Psoas muscle (tissue), 8 donors: ENCODE data around the gene PRDX2. TPM values are rescaled to one million over a fixed set of nuclear protein-coding genes. Genes with fewer than 3 reads are reported as not detected.
A peak's percentile ranks its signal among the peaks of the same experiment; 100 is the strongest.

Experiments
- ATAC-seq, 4 donors: fragments of 200-7000 bp; cut with Tn5 transposase; one replicate each; pipeline ENCODE4 v1.9.1; 2020; ENCODE audit warnings: moderate library complexity in 3 of 4, mild to moderate bottlenecking in 2 of 4
- DNase-seq, 2 donors: peaks; one replicate each; pipeline ENCODE4 v3.0.0-alpha.2; 2020
- H3K27ac ChIP-seq: fragments of 200-600 bp; one replicate; pipeline ENCODE4 v1.8.0; 2022
- H3K27me3 ChIP-seq, 3 donors: fragments of 200-600 bp in 1 of 3; one replicate each; pipeline versions ENCODE4 v1.6.1 to v1.8.0; 2013 to 2022; ENCODE audit warnings: low read length in 2 of 3, mild to moderate bottlenecking in 2 of 3, moderate library complexity in 1 of 3; ENCODE audit not compliant: insufficient read depth in 3 of 3
- H3K36me3 ChIP-seq, 2 donors: fragments of 200-600 bp in 1 of 2; one replicate each; pipeline versions ENCODE4 v1.6.1 to v1.8.0; 2013 to 2022; ENCODE audit warnings: low read depth in 1 of 2, mild to moderate bottlenecking in 1 of 2, moderate library complexity in 1 of 2; ENCODE audit not compliant: insufficient read depth in 1 of 2
- H3K4me1 ChIP-seq: fragments of 200-600 bp; one replicate; pipeline ENCODE4 v1.8.0; 2022
- H3K4me3 ChIP-seq: fragments of 200-600 bp; one replicate; pipeline ENCODE4 v1.8.0; 2022; ENCODE audit warnings: mild to moderate bottlenecking
- H3K9me3 ChIP-seq: fragments of 200-600 bp; one replicate; pipeline ENCODE4 v1.8.0; 2022
- CTCF ChIP-seq: fragments of 200-600 bp; IDR thresholded peaks from one replicate; pipeline ENCODE4 v1.8.0; 2022; ENCODE audit warnings: antibody characterized with exemption
- WGBS, 3 donors: extraction: QIAGEN DNeasy Blood & Tissue Kit; methylation state at CpG; one replicate each; pipeline versions ENCODE4 v1.1.6 to v1.1.7; 2013; 5-methylcytosine and 5-hydroxymethylcytosine counted together
- intact Hi-C, 2 donors: fragments of 100-400 bp; cut with DNase I; formaldehyde crosslinking; loops; one replicate each; pipeline versions ENCODE4 v1.11.0 to v1.14.2; 2022
- polyA plus RNA-seq, 3 donors: library from polyadenylated mRNA; stranded (reverse); fragments of 200-250 nt; gene quantifications; one replicate each; pipeline ENCODE4 v1.2.3, GENCODE V29; 2013
- total RNA-seq, 4 donors: library from RNA; stranded (reverse); fragmentation: NEBNext Ultra II Directional in 2 of 4; extraction: Animal tissue kit (Norgen Biotek cat#: 25700) in 2 of 4; gene quantifications; one replicate each; pipeline versions ENCODE4 v1.2.1 to v1.2.4, GENCODE V29; 2021 to 2023
- donor health status: healthy with polysubstance abuse.
- donor health status: DM: no; HTN: no; CAD: no; lungs with moderate emphysema.
- donor health status: Bipolar disorder and iron deficiency.
- donor health status: healthy.
- donor health status: DM: yes; HTN: yes; CAD: no.
- donor health status: DM: no; HTN: no; CAD: no.
- donor health status: DM: no; HTN: no; CAD: no.
- donor health status: DM: yes; HTN: yes; CAD: no.

PRDX2 gene
- total and polyA plus RNA-seq, 7 donors = 273 to 535 (median 396) TPM

GRCh38 chr19:12757544-12758274, 43.9 kb downstream of the PRDX2 start:
- Histone ChIP-seq H3K27me3 (peaks cover 0 to 9% (median 3%) of the 10 kb centered on the region in 3 donors), H3K4me1 (no peaks in the 10 kb centered on the region), H3K9me3 (no peaks in the 10 kb centered on the region), H3K36me3 (peaks cover 0 to 11% of the 10 kb centered on the region in 2 donors), H3K27ac (peak overlapping the region; percentile 30), H3K4me3 (peak overlapping the region; percentile 52)
- ATAC-seq (peak; percentile 82 to 91 (median 84)), DNase-seq (peak; percentile 79 to 85)
- WGBS, 3 donors = 3 to 7% (median 5%) methylated on average over 40 to 60 of the region's 60 CpGs
- intact Hi-C loops = loop anchor here in 1 of 2 donors (2.0 kb wide), 1 partner anchor 47 kb away; no protein-coding TSS in a partner anchor
- TF ChIP-seq CTCF = peak; percentile 86

GRCh38 chr19:12756150-12756883, 45.3 kb downstream of the PRDX2 start:
- ATAC-seq (no peak), DNase-seq (no peak)
- Histone ChIP-seq H3K4me3 (no peak overlapping the region), H3K27me3 (peaks cover 0 to 17% (median 10%) of the 10 kb centered on the region in 3 donors), H3K4me1 (no peaks in the 10 kb centered on the region), H3K9me3 (no peaks in the 10 kb centered on the region), H3K36me3 (no peaks in the 10 kb centered on the region), H3K27ac (no peak overlapping the region)
- TF ChIP-seq CTCF = no peak
- intact Hi-C loops = loop anchor here in 1 of 2 donors (2.0 kb wide), 1 partner anchor 46 kb away; no protein-coding TSS in a partner anchor
- 81 to 92% (median 91%) methylated on average over 19 of the region's 19 CpGs for WGBS, 3 donors

- TF ChIP-seq CTCF = no peak
- Histone ChIP-seq H3K4me3 (no peak overlapping the region), H3K27me3 (peaks cover 0 to 27% (median 15%) of the 10 kb centered on the region in 3 donors), H3K4me1 (no peaks in the 10 kb centered on the region), H3K36me3 (no peaks in the 10 kb centered on the region), H3K9me3 (no peaks in the 10 kb centered on the region), H3K27ac (no peak overlapping the region)
- WGBS, 3 donors = 67 to 71% (median 70%) methylated on average over 49 to 50 of the region's 50 CpGs
- no peak for DNase-seq
- intact Hi-C loops = no loop called here
- no peak for ATAC-seq
Measured at GRCh38 chr19:12754465-12755196, 47.0 kb downstream of the PRDX2 start.

- ATAC-seq = no peak
- Histone ChIP-seq H3K9me3 (no peaks in the 10 kb centered on the region), H3K4me1 (no peaks in the 10 kb centered on the region), H3K4me3 (no peak overlapping the region), H3K27me3 (peaks cover 0 to 30% (median 17%) of the 10 kb centered on the region in 3 donors), H3K36me3 (peaks cover 8 to 10% of the 10 kb centered on the region in 2 donors), H3K27ac (no peak overlapping the region)
- intact Hi-C loops = no loop called here
- WGBS, 3 donors = 68 to 79% (median 71%) methylated on average over 21 to 23 of the region's 23 CpGs
- no peak for TF ChIP-seq CTCF
- DNase-seq = no peak
Measured at GRCh38 chr19:12752056-12752781, 49.4 kb downstream of the PRDX2 start.
